Head of caudate nucleus (tissue), 42 donors: ENCODE measurements around the gene NSMCE3.

Source experiments
- DNase-seq, 42 donors: peaks; one replicate each; pipeline versions ENCODE4 v3.0.0 to v3.0.0-alpha.2; 2020 to 2021; ENCODE audit warnings: mixed read lengths in 7 of 42
- intact Hi-C: fragments of 100-400 bp; cut with DNase I; formaldehyde crosslinking; loops from one replicate; pipeline ENCODE4 v1.15.0; 2022

NSMCE3 gene

DNA sequence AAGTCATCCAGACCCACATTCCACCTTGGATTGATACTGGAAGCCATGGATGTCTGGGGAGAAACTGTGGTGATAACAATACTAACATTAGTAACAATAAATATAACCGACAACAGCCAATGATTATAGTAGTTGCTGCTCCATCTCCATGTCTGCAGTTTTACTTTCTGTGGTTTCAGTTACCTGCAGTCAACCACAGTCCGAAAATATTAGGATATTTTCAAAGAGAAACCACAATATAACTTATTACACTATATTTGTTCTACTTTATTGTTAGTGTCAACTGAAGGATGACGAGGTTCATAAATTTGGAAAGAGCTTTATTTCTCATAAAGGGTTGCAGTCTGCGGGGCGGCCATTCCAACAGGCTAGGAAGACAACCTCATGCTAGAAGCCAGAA, 2.6 kb upstream of the NSMCE3 start:
- intact Hi-C loops: no loop called here
- no peak for DNase-seq

GRCh38 chr15:29270976-29271375, 1.4 kb upstream of the NSMCE3 start:
- intact Hi-C loops: no loop called here
- no peak for DNase-seq

DNA sequence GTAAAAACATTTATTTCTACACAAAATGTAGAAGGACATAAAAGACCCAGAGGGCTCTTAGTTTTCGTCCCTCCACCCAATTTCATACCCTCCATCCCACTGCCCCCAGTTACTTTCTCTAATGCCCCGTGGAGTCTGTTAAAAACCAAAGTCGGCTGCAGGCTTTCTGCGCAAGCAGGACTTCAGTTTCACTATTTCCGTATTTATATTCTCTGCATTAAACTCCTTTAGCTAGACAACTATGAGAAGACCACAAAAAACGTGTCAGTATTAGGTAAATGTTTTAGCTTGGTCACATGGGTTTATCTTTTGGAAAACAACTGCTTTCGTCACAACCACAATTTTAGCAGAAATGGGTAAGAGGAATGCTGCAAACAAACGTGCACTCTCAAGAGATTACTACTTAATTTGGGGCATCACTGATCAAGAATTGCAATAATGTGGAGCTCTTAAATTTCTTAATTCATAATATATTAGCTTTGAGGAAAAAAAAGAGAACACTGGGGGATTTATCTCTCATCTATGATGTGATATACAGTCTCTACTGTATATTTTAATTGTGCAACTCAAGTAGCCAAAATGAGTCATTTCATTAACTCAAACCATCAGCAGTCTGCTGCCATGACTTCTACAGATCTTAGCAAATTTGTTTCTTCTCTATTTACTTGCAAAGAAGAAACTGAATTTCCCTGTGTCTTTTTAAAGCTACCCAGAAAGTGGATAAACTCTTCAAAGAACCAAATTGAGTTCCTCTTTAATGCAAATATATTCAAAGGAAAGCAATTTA, 740 bp upstream of the NSMCE3 start:
- intact Hi-C loops: no loop called here
- DNase-seq: peak in 20 of 42 donors; percentile 5 to 54 (median 22)

DNA sequence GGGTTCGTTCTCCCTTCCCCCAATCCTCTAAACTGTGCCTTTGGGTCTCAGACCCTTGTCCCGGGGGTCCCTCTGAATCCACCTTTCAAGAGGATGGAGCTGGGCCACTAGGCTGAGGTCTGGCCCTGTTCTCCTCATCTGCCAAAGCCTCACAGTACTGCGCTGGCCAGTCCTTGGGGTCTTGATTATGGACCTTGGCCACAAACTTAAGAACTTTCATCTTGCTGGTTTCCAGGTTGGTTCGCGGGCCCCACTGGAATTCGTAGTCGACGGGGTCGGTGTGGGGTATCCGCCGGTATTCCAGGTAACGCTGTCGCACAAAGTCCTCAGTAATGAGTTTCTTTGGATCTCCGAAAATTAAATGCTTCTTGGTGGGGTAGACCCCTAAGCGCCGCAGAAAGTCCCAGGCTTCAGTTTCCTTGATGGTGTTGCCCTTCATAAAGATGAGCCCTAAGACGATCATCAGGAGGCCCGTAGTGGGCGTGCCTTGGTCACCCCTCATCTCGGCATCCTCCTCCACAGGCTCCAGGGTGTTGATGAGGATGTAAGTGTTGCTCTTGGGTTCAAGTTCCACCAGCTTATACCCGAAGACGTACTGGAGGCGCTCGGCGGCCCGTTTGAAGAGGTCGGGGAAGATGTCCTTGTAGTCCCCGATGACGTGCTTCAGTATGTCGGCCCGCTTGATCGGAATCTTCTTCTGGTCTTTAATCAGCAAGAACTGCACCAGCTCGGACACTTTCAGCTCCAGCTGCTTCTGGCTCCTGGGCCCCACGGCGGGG, 727 bp downstream of the NSMCE3 start:
- DNase-seq: peak; percentile 14 to 65 (median 41)
- intact Hi-C loops: no loop called here

DNA sequence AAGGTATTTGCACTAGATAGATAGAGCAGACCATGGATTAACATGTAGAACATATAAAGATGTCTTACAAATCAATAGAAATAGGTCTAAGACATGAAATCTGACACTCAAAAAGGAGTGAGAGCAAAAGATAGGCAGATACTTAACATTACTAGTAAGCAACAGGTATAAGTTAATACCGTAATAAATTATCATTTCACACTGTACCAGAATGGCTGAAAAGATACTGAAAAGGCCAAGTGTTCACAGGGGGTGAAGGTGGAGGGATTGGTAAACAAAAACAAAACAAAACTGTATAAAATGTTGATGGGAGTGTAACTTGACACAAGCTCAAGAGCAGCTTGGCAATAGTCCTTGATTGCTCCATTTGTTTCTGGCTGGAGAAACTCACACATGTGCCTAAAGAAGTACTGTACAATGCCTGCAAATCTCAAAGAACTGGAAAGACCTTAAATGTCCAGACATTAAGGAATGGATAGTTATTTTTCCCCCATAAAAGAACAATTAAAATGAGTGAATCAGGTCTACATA, 3.5 kb downstream of the NSMCE3 start:
- intact Hi-C loops: no loop called here
- DNase-seq: no peak

- DNase-seq: no peak
- intact Hi-C loops: no loop called here
These were observed 6.3 kb downstream of the NSMCE3 start for GRCh38 chr15:29263289-29263688.

DNA sequence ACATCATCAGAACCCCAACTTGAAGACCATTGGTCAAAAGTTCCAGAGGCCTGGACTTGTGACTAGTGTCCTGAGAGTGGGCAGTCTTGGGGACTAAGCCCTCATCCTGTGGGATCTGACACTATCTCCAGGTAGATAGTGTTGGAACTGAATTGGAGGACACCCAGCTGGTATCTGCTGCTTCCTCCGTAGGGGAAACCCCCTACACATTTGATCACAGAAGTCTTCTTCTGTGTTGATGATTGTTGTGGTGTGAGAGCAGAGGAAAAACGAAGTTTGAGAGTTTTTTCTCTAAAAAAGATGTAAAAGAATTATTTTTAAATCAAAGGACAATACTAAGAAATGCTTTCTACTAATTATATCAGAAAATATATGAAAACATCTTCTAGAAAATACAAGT, 6.9 kb downstream of the NSMCE3 start:
- intact Hi-C loops: no loop called here
- DNase-seq: no peak

DNA sequence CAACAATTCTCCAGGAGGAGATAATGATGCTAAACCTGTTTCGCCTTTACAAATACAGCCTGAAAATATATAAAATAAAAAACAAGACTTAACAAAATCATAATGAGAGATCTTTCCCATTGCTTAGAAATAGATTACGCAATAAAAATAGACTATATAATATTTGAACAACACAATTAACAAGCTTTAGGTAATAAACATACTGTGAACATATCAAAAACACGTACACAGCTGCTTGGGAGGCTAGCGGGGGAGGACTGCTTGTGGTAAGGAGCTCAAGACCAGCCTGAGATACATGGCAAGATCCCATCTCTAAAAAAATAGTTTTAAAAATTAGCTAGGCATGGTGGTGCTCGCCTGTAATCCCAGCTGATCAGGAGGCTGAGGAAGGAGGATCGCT, 8.7 kb downstream of the NSMCE3 start:
- no peak for DNase-seq
- intact Hi-C loops: no loop called here

DNA sequence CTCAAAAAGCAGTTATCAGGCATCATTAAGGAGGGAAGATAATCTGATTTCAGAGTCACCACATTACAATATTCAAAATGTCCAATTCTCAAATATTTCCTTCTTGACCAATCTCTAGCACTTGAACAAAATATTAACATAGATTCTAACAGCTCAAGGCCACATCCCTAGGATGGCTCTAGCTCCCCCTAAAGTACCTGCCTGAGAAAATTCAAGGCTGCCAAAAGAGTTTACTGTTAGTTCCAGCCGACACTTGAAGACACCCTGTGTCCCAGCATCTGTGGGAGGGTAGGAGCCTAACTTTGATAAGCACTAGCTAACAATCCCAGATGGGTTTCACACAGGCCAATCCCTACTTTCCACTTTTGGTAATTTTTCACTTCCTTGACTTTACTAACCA, 10.4 kb downstream of the NSMCE3 start:
- no peak for DNase-seq
- intact Hi-C loops: no loop called here

DNA sequence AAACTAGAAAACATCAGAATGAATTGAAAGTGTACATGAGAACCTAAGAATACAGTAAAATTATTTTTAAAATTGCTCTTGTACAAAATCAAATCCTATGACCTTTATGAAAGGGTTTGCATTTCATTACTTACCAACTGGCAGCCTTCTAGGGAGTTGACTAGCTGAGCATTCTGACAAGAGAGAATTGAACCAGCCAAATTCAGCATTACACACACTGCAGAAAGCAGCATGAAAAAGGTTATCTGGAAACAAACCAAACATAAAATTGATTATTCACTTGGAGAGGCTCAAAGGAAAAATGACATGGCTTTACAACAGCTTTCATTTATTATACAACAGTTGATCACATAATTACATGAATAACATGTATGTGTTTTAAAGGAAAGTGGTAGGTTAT, 17.4 kb downstream of the NSMCE3 start:
- no peak for DNase-seq
- intact Hi-C loops: no loop called here

GRCh38 chr15:29244544-29244943, 25.1 kb downstream of the NSMCE3 start:
- DNase-seq: no peak
- intact Hi-C loops: no loop called here

DNA sequence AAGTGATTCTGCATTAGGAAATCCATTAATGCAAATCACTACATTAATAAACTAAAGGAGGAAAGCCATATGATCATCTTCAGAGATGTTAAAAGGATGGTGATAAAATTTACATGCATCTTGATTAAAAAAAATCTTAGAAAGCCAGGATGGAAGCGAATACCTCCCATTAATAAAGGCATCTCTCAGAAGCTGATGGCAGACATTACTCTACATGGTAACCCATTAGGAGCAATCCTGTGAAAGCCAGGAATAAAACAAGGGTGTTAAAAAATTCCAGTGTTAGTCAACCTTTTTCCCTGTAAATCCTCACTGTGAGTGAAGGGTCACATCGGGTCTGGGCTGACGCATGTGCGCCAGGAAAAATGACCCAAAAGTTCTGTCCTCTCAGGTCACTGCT, 25.5 kb downstream of the NSMCE3 start:
- DNase-seq: no peak
- intact Hi-C loops: no loop called here

DNA sequence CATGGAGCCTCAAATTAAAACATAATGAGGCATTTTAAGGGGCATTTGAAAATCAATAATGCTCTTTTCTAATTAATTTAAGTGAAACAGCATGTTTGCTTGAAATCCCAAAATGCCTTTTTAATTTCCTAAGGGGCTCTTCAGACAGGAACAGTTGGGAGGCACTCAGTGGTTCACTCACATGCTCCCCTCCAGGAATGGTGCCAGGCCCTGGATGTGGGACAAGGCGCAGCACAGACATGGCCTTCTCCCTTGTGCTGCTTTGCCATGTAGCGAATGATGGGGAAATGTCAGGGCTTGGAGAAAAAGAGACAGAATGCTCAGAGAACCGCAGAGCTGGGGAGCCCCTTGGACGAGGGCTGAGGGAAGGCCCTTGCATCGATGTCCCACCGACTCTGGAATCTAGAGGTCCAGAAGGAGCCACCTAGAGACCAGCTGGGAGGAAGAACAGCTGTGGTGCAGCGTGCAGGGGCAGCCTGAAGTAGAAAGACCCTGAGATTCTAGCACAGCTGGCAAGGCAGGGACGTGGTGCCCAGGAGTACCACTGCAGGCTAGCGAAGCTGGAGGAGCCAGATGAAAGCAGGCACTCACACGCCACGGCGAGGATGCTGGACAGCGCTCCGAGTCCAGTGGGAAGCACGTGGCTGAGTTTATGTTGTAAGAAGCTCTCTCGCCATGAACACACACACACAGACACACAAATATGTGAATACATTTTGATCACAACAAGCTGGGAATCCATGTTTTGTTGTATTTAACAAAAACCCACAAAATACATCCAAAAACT, 27.0 kb downstream of the NSMCE3 start:
- peak in 41 of 42 donors; percentile 8 to 66 (median 42) for DNase-seq
- intact Hi-C loops: no loop called here

GRCh38 chr15:29241207-29241606, 28.4 kb downstream of the NSMCE3 start:
- DNase-seq: no peak
- intact Hi-C loops: no loop called here

DNA sequence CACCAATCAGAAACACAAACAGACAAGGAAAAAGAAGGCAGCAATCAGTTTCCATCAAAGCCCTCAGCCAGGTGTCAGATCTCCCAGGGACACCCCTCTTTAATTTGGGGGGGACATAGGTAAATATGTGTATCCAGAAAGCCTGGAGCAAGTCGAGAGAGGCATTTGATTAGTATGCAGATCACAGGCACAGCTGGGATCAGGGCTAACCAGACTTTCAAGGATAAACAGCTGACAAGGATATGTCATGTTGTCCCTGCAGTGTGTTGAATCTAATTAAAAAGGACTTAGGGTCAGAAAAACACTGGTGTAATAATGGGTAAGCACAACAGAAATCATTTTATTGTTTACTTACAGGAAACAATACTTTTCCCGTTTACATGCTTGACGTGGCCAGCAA, 30.2 kb downstream of the NSMCE3 start:
- no peak for DNase-seq
- intact Hi-C loops: no loop called here

DNA sequence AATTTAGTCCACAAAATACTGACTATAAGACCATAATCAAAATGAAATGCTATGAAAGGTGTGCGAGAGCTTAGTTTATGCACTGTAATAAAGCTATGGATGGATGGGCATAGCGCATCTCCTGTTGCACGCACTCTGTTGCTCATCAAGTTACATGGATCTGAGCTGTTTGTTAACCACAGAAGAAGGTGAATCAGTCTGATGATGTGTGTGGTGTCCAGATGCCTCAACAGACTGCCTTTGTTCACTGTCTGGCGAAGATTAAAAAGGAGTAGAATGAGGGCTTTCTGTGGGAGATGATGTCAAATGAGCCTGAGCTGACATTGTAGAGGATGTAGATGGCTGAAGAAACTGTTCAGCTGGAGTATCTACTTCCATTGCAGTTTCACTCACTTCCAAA, 36.1 kb downstream of the NSMCE3 start:
- intact Hi-C loops: no loop called here
- peak in 3 of 42 donors; percentile 11 to 53 (median 28) for DNase-seq

- no peak for DNase-seq
- intact Hi-C loops: no loop called here
These were observed 43.0 kb downstream of the NSMCE3 start for GRCh38 chr15:29226436-29227208.

- peak in 2 of 42 donors; percentile 7 to 45 for DNase-seq
- intact Hi-C loops: no loop called here
These were observed 43.9 kb downstream of the NSMCE3 start for GRCh38 chr15:29225534-29226234.
